Esophagus squamous epithelium (tissue), 4 donors: ENCODE results near the gene LDLRAD3.

Experiments used
- POLR2A ChIP-seq, 4 donors: fragments of 450-650 bp; IDR thresholded peaks; one replicate each; pipeline ENCODE4 v1.6.1; 2017; ENCODE audit warnings: antibody characterized with exemption in 4 of 4, mild to moderate bottlenecking in 4 of 4, moderate library complexity in 3 of 4
- TF ChIP-seq, protein P1 (sequence below), 6 experiments: fragments of 450-650 bp in 4 of 6; fragments of 200-600 bp in 2 of 6; sonication (generic) in 2 of 6; IDR thresholded peaks; one replicate each; pipeline ENCODE4 v1.5.1; 2016 to 2019; ENCODE audit warnings: antibody characterized with exemption in 6 of 6, mild to moderate bottlenecking in 4 of 6, moderate library complexity in 4 of 6

DNA sequence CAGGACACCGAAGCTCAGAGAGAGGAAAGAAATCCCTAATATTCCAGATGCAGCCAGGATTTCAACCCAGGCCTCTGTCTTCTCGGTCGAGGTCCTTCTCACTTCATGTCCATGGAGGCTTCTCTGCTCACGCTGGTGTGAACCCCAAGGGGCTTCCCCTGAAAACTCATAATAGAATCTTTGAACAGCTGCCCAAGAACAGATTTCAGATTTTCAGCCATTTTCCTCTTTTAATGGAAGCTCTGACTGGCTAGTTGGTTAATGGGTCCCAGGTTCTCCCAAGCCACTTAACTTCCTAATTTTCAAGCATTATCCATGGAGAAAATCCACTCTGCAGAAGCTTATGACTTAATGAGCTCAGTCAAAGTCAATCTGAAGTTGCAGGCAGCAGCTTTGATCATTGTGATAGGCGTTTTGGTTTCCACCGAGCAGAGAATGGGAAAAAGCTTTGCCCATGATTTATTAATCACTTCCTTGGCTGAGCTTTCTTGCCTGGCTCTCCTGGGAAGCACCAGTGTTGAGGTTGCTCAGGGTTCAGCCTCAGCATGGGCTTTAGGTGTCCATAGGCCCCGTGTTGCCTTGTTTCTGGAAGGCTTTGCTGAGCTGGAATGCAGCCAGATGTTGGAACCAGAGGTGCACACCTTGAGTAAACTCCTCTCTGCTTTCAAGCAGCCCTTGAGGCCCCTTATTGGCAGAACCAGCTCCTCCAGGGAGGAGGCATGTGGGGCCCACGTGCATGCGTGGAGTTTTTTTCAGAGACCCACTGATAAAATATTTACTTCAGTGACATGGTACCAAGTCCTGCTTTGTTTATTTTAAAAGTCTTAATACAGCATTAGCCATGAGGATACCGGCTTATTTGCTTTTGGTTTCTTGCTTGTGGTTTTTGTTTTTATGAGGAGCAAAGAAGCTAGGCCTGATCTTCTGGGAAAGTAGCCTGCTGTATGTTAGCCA lies 25.5 kb downstream of the LDLRAD3 start:
- TF ChIP-seq, protein P1, sequence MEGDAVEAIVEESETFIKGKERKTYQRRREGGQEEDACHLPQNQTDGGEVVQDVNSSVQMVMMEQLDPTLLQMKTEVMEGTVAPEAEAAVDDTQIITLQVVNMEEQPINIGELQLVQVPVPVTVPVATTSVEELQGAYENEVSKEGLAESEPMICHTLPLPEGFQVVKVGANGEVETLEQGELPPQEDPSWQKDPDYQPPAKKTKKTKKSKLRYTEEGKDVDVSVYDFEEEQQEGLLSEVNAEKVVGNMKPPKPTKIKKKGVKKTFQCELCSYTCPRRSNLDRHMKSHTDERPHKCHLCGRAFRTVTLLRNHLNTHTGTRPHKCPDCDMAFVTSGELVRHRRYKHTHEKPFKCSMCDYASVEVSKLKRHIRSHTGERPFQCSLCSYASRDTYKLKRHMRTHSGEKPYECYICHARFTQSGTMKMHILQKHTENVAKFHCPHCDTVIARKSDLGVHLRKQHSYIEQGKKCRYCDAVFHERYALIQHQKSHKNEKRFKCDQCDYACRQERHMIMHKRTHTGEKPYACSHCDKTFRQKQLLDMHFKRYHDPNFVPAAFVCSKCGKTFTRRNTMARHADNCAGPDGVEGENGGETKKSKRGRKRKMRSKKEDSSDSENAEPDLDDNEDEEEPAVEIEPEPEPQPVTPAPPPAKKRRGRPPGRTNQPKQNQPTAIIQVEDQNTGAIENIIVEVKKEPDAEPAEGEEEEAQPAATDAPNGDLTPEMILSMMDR (IDR thresholded peaks at IDR 0.05), result no peak
- no peak for TF ChIP-seq POLR2A (IDR thresholded peaks at IDR 0.05)
